Measurements from ENCODE around the gene ROR2.

The ROR2 gene

DNA sequence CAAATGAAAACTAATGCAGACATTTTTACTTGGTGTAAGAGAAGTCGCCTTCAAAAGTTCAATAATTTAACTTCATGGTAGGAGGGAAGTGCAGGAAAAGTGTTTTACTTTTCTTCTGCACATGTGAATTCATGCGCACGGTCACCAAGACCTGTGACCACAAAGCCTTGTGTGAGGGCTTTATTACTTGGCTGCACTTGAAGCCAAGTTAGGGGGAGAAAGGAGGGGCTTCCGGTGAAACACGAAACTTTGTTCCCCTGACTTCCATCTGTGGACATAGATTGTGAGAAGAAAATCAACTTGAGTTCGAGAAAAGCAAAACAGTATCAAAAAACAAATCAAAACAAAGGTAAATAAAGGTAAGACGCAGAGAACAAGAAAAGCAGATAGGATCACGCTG lies 239.9 kb downstream of the ROR2 start:
- TF ChIP-seq TCF12 (IDR thresholded peaks at IDR 0.05; ENCODE audit: low read depth) (no peak), ZBTB7A (IDR thresholded peaks at IDR 0.05; ENCODE audit: low read depth) (no peak), TEAD4 (IDR thresholded peaks at IDR 0.05) (no peak), CEBPB (IDR thresholded peaks at IDR 0.05) (no peak), EGR1 (IDR thresholded peaks at IDR 0.05) (no peak), USF1 (IDR thresholded peaks at IDR 0.05) (no peak), EP300 (IDR thresholded peaks at IDR 0.05; ENCODE audit: borderline replicate concordance) (no peak), TAF1 (IDR thresholded peaks at IDR 0.05; ENCODE audit: low read depth) (no peak), MAX (IDR thresholded peaks at IDR 0.05) (no peak), YY1 (IDR thresholded peaks at IDR 0.05; ENCODE audit: low read depth) (no peak), CREB1 (IDR thresholded peaks at IDR 0.05; ENCODE audit: low read depth) (no peak), NFIC (IDR thresholded peaks at IDR 0.05) (no peak), FOXM1 (IDR thresholded peaks at IDR 0.05; ENCODE audit: borderline replicate concordance, low read depth) (no peak), RAD21 (IDR thresholded peaks at IDR 0.05; ENCODE audit: low read depth) (no peak)
- TF ChIP-seq, protein P1, sequence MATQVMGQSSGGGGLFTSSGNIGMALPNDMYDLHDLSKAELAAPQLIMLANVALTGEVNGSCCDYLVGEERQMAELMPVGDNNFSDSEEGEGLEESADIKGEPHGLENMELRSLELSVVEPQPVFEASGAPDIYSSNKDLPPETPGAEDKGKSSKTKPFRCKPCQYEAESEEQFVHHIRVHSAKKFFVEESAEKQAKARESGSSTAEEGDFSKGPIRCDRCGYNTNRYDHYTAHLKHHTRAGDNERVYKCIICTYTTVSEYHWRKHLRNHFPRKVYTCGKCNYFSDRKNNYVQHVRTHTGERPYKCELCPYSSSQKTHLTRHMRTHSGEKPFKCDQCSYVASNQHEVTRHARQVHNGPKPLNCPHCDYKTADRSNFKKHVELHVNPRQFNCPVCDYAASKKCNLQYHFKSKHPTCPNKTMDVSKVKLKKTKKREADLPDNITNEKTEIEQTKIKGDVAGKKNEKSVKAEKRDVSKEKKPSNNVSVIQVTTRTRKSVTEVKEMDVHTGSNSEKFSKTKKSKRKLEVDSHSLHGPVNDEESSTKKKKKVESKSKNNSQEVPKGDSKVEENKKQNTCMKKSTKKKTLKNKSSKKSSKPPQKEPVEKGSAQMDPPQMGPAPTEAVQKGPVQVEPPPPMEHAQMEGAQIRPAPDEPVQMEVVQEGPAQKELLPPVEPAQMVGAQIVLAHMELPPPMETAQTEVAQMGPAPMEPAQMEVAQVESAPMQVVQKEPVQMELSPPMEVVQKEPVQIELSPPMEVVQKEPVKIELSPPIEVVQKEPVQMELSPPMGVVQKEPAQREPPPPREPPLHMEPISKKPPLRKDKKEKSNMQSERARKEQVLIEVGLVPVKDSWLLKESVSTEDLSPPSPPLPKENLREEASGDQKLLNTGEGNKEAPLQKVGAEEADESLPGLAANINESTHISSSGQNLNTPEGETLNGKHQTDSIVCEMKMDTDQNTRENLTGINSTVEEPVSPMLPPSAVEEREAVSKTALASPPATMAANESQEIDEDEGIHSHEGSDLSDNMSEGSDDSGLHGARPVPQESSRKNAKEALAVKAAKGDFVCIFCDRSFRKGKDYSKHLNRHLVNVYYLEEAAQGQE (IDR thresholded peaks at IDR 0.05; ENCODE audit: low read depth) = no peak

GRCh38 chr9:91705386-91705785 lies 244.6 kb downstream of the ROR2 start:
- TF ChIP-seq TEAD4 (IDR thresholded peaks at IDR 0.05) (no peak), YY1 (IDR thresholded peaks at IDR 0.05; ENCODE audit: low read depth) (no peak), FOXM1 (IDR thresholded peaks at IDR 0.05; ENCODE audit: borderline replicate concordance, low read depth) (no peak), NFIC (IDR thresholded peaks at IDR 0.05) (no peak), TAF1 (IDR thresholded peaks at IDR 0.05; ENCODE audit: low read depth) (no peak), USF1 (IDR thresholded peaks at IDR 0.05) (no peak)
- TF ChIP-seq, protein P1 (IDR thresholded peaks at IDR 0.05; ENCODE audit: low read depth) = no peak

- TF ChIP-seq EP300 (IDR thresholded peaks at IDR 0.05; ENCODE audit: borderline replicate concordance) (no peak), ZBTB7A (IDR thresholded peaks at IDR 0.05; ENCODE audit: low read depth) (no peak)
These were observed 249.6 kb downstream of the ROR2 start for GRCh38 chr9:91700475-91700874.

DNA sequence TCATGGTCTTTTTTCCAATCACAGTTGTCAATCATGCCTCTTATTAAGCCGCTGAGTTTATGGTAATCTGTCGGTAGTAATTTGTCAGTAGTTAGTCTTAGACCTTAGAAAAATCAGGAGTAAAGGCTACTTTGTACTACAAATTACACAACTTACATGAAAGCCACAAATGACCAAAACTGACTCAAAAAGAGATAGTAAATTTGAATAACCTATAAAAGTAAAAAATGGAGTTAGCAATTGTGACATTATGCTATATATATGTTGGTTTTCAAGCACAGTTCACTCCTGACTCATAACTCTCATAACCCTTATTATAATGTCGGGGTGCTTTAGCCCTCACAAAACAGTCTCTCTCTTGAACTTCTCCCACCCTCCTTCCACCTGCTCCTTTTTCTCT lies 251.8 kb downstream of the ROR2 start:
- no peak for TF ChIP-seq USF1 (IDR thresholded peaks at IDR 0.05)
- no peak for TF ChIP-seq NFIC (IDR thresholded peaks at IDR 0.05)
- no peak for TF ChIP-seq CREB1 (IDR thresholded peaks at IDR 0.05; ENCODE audit: low read depth)
- no peak for TF ChIP-seq EGR1 (IDR thresholded peaks at IDR 0.05)
- TF ChIP-seq TCF12 (IDR thresholded peaks at IDR 0.05; ENCODE audit: low read depth) = no peak
- no peak for TF ChIP-seq TEAD4 (IDR thresholded peaks at IDR 0.05)
- no peak for TF ChIP-seq ZBTB7A (IDR thresholded peaks at IDR 0.05; ENCODE audit: low read depth)
- TF ChIP-seq, protein P1 (IDR thresholded peaks at IDR 0.05; ENCODE audit: low read depth) = no peak
- no peak for TF ChIP-seq FOXM1 (IDR thresholded peaks at IDR 0.05; ENCODE audit: borderline replicate concordance, low read depth)
- no peak for TF ChIP-seq YY1 (IDR thresholded peaks at IDR 0.05; ENCODE audit: low read depth)
- no peak for TF ChIP-seq RAD21 (IDR thresholded peaks at IDR 0.05; ENCODE audit: low read depth)
- no peak for TF ChIP-seq CEBPB (IDR thresholded peaks at IDR 0.05)
- no peak for TF ChIP-seq TAF1 (IDR thresholded peaks at IDR 0.05; ENCODE audit: low read depth)
- TF ChIP-seq EP300 (IDR thresholded peaks at IDR 0.05; ENCODE audit: borderline replicate concordance) = no peak
- TF ChIP-seq MAX (IDR thresholded peaks at IDR 0.05) = no peak

Measured in Ishikawa (cell line).